ENCODE measurements around the gene LDLRAD4.

- TF ChIP-seq GATA2 (IDR thresholded peaks at IDR 0.05; ENCODE audit: low read depth, low read length), result no peak
- no peak for TF ChIP-seq GATA3 (IDR thresholded peaks at IDR 0.05; ENCODE audit: low read depth, low read length)
Observed at GRCh38 chr18:13578400-13578799, 359.8 kb downstream of the LDLRAD4 start.
